HCT116 (cell line): Measurements from ENCODE around the gene DGKG. TPM values are rescaled to one million over a fixed set of nuclear protein-coding genes. Genes with fewer than 3 reads are reported as not detected.

Experiments
- ATAC-seq: fragments of 200-7000 bp; cut with Tn5 transposase; 2 replicates; pipeline ENCODE4 v1.9.1; 2020; ENCODE audit warnings: mild to moderate bottlenecking, moderate library complexity
- BruUV-seq: library from RNA; stranded (reverse); fragments of 400-500 nt; replicated peaks from 2 replicates; lab custom pipeline; 2021; lab: Mats Ljungman, UMichigan
- CTCF ChIA-PET: fragments of 300-600 bp; sonication (Branson Sonifier 250); formaldehyde crosslinking; loops from one replicate; lab custom pipeline; 2021; ENCODE audit warnings: antibody characterized with exemption; lab: Charles Lee
- POLR2A ChIA-PET: fragments of 300-600, 350-600 bp; sonication (Branson Sonifier 250); formaldehyde crosslinking; loops from one replicate; lab custom pipeline; 2021; ENCODE audit warnings: antibody characterized with exemption; lab: Charles Lee
- RAD21 ChIA-PET, 2 experiments: fragments of 300-600 bp; sonication (Branson Sonifier 250); formaldehyde crosslinking; loops; one replicate each; lab custom pipeline; 2023; ENCODE audit warnings: low total read pairs in 2 of 2; ENCODE audit not compliant: uncharacterized antibody in 2 of 2, unreplicated experiment in 2 of 2, low non-redundant PET in 1 of 2; lab: Charles Lee
- DNase-seq: peaks from one replicate; pipeline ENCODE4 v3.0.0-alpha.2; 2010; ENCODE audit warnings: low read depth, low spot score
- H2AFZ ChIP-seq: fragments of 200-600 bp; shearing (Covaris generic), sonication (generic); 2 replicates; pipeline ENCODE4 v1.6.1; 2017; ENCODE audit warnings: low read depth, mixed run types, mixed read lengths, antibody characterized with exemption, low read length; ENCODE audit not compliant: poor library complexity, severe bottlenecking
- H3K27ac ChIP-seq: 2 replicates; pipeline ENCODE4 v1.5.1; 2012; ENCODE audit warnings: low read depth, low read length
- H3K27me3 ChIP-seq: fragments of 200-600 bp; sonication (generic); 2 replicates; pipeline ENCODE4 v1.6.1; 2016; ENCODE audit warnings: mixed run types, low read length, mixed read lengths; ENCODE audit not compliant: insufficient read depth
- H3K36me3 ChIP-seq, 2 experiments: fragments of 200-500 bp in 1 of 2; fragments of 200-600 bp in 1 of 2; sonication (Bioruptor generic) in 1 of 2; sonication (generic) in 1 of 2; 2 replicates each; pipeline versions ENCODE4 v1.5.1 to v1.6.1; 2014 to 2016; ENCODE audit warnings: low read length in 2 of 2, inconsistent platforms in 1 of 2, mixed read lengths in 1 of 2, mixed run types in 1 of 2; ENCODE audit not compliant: insufficient read depth in 2 of 2, control insufficient read depth in 1 of 2
- H3K4me1 ChIP-seq, 2 experiments: fragments of 200-600 bp in 1 of 2; sonication (generic) in 1 of 2; 2 replicates each; pipeline versions ENCODE4 v1.5.1 to v1.6.1; 2012 to 2017; ENCODE audit warnings: low read length in 2 of 2, inconsistent platforms in 1 of 2, mild to moderate bottlenecking in 1 of 2, mixed read lengths in 1 of 2, mixed run types in 1 of 2, moderate library complexity in 1 of 2; ENCODE audit not compliant: insufficient read depth in 2 of 2, control insufficient read depth in 1 of 2
- H3K4me2 ChIP-seq: fragments of 200-600 bp; sonication (generic); 2 replicates; pipeline ENCODE4 v1.6.1; 2017; ENCODE audit warnings: mixed run types, low read length, mixed read lengths
- H3K4me3 ChIP-seq, 2 experiments: fragments of 200-600 bp in 1 of 2; sonication (generic) in 1 of 2; replicated peaks in 1 of 2; 2 replicates each; pipeline ENCODE4 v1.5.1; 2011 to 2016; ENCODE audit warnings: low read length in 2 of 2, control low read depth in 1 of 2, low read depth in 1 of 2, mild to moderate bottlenecking in 1 of 2, mixed read lengths in 1 of 2, mixed run types in 1 of 2
- H3K79me2 ChIP-seq: fragments of 200-600 bp; sonication (generic); 2 replicates; pipeline ENCODE4 v1.6.1; 2017; ENCODE audit warnings: mild to moderate bottlenecking, mixed run types, low read length, moderate library complexity, mixed read lengths; ENCODE audit not compliant: insufficient read depth
- H3K9ac ChIP-seq: fragments of 200-600 bp; sonication (generic); 2 replicates; pipeline ENCODE4 v1.6.1; 2016; ENCODE audit warnings: low read length, mixed read lengths
- H3K9me2 ChIP-seq: fragments of 200-600 bp; sonication (generic), shearing (Covaris generic); 2 replicates; pipeline ENCODE4 v1.6.1; 2017; ENCODE audit warnings: mixed run types, mild to moderate bottlenecking, moderate library complexity; ENCODE audit not compliant: insufficient read depth
- H3K9me3 ChIP-seq, 2 experiments: fragments of 200-500 bp in 1 of 2; fragments of 200-600 bp in 1 of 2; sonication (Bioruptor generic) in 1 of 2; sonication (generic) in 1 of 2; 2 replicates each; pipeline ENCODE4 v1.6.1; 2014 to 2017; ENCODE audit warnings: low read length in 2 of 2, mixed read lengths in 2 of 2, inconsistent platforms in 1 of 2, low read depth in 1 of 2, mild to moderate bottlenecking in 1 of 2, mixed run types in 1 of 2, moderate library complexity in 1 of 2; ENCODE audit not compliant: control insufficient read depth in 1 of 2, insufficient read depth in 1 of 2
- H4K20me1 ChIP-seq: fragments of 200-600 bp; sonication (generic), shearing (Covaris generic); 2 replicates; pipeline ENCODE4 v1.6.1; 2017; ENCODE audit warnings: mixed run types, mild to moderate bottlenecking, moderate library complexity; ENCODE audit not compliant: insufficient read depth
- ATF3 ChIP-seq: IDR thresholded peaks from 2 replicates; pipeline ENCODE4 v1.6.1; 2012
- CBX3 ChIP-seq: IDR thresholded peaks from 2 replicates; pipeline ENCODE4 v1.6.1; 2012; ENCODE audit warnings: low read depth
- CTCF ChIP-seq, 3 experiments: fragments of 200-600 bp in 1 of 3; sonication (generic) in 1 of 3; IDR thresholded peaks in 2 of 3; conservative IDR thresholded peaks in 1 of 3; 2 replicates each; pipeline ENCODE4 v1.5.1; 2012 to 2017; ENCODE audit warnings: low read depth in 2 of 3, low read length in 2 of 3, antibody characterized with exemption in 1 of 3, borderline replicate concordance in 1 of 3, control low read depth in 1 of 3, mild to moderate bottlenecking in 1 of 3, mixed read lengths in 1 of 3, mixed run types in 1 of 3, moderate library complexity in 1 of 3; ENCODE audit not compliant: insufficient read depth in 1 of 3
- EZH2 ChIP-seq: fragments of 200-600 bp; sonication (generic); IDR thresholded peaks from 2 replicates; pipeline ENCODE4 v1.6.1; 2017; ENCODE audit warnings: antibody characterized with exemption, mixed run types
- JUND ChIP-seq: IDR thresholded peaks from 2 replicates; pipeline ENCODE4 v1.6.1; 2012
- RAD21 ChIP-seq: IDR thresholded peaks from 2 replicates; pipeline ENCODE4 v1.6.1; 2012; ENCODE audit warnings: low read depth, mild to moderate bottlenecking
- REST ChIP-seq: IDR thresholded peaks from 2 replicates; pipeline ENCODE4 v1.6.1; 2012; ENCODE audit warnings: low read depth
- SIN3A ChIP-seq: IDR thresholded peaks from 2 replicates; pipeline ENCODE4 v1.6.1; 2012; ENCODE audit warnings: low read depth
- SP1 ChIP-seq: IDR thresholded peaks from 2 replicates; pipeline ENCODE4 v1.6.1; 2012; ENCODE audit warnings: low read depth
- TCF7L2 ChIP-seq: IDR thresholded peaks from 2 replicates; pipeline ENCODE4 v1.7.0; 2011; ENCODE audit warnings: borderline replicate concordance, inconsistent platforms; ENCODE audit not compliant: insufficient read depth, insufficient read length; ENCODE audit errors: extremely low read depth
- ZBTB33 ChIP-seq: IDR thresholded peaks from 2 replicates; pipeline ENCODE4 v1.6.1; 2011; ENCODE audit warnings: mild to moderate bottlenecking, low read length, moderate library complexity; ENCODE audit not compliant: insufficient replicate concordance; ENCODE audit errors: extremely low read depth
- ZFX ChIP-seq: fragments of 450-650 bp; IDR thresholded peaks from 2 replicates; pipeline ENCODE4 v1.6.1; 2017
- ZNF274 ChIP-seq: fragments of 200-500 bp; sonication (Bioruptor generic); IDR thresholded peaks from 2 replicates; pipeline ENCODE4 v1.6.1; 2014; ENCODE audit warnings: mild to moderate bottlenecking, low read depth, low read length, inconsistent platforms
- intact Hi-C: fragments of 100-400 bp; cut with micrococcal nuclease; formaldehyde crosslinking; loops from 2 replicates; pipeline ENCODE4 v1.10.0; 2022
- total RNA-seq: library from RNA; stranded (reverse); gene quantifications from one replicate; pipeline ENCODE4 v1.2.1, GENCODE V29; 2021; ENCODE audit not compliant: unreplicated experiment

DGKG gene
- total RNA-seq, 1 experiment from 2014 or later: 4.8 TPM

- ChIA-PET CTCF (no interaction called here), POLR2A (no interaction called here), RAD21 (no interaction called here)
- Histone ChIP-seq H3K9me2 (no peaks in the 10 kb centered on the region), H3K9ac (no peak overlapping the region), H4K20me1 (no peaks in the 10 kb centered on the region), H3K27me3 (no peaks in the 10 kb centered on the region), H3K4me3 (no peak overlapping the region), H2AFZ (no peak overlapping the region), H3K79me2 (peaks cover 10% of the 10 kb centered on the region), H3K36me3 (peaks cover 5 to 7% of the 10 kb centered on the region in 2 experiments; a peak in 2 of 4 replicates), H3K27ac (no peak overlapping the region), H3K4me1 (peaks cover 45 to 58% of the 10 kb centered on the region in 2 experiments), H3K9me3 (no peaks in the 10 kb centered on the region), H3K4me2 (no peak overlapping the region)
- TF ChIP-seq EZH2 (no peak), ZNF274 (no peak), ZFX (no peak), CTCF (IDR thresholded peaks at IDR 0.05 in 2 of 3, conservative IDR thresholded peaks at IDR 0.05 in 1 of 3; ENCODE audit: borderline replicate concordance in 1 of 3, insufficient read depth in 1 of 3, low read depth in 2 of 3, low read length in 2 of 3) (no peak), SIN3A (no peak), ZBTB33 (no peak), ATF3 (no peak), RAD21 (no peak), TCF7L2 (no peak), CBX3 (no peak), SP1 (no peak), REST (no peak), JUND (no peak)
- no peak for DNase-seq
- no TSS peak for BruUV-seq
- ATAC-seq: no peak
- intact Hi-C loops: no loop called here
These were observed 261.6 kb downstream of the DGKG start for GRCh38 chr3:186100398-186100797.
